Adipose tissue (tissue), 3 donors: ENCODE data around the gene RHOD. TPM values are rescaled to one million over a fixed set of nuclear protein-coding genes. Genes with fewer than 3 reads are reported as not detected.

Experiments used
- polyA plus RNA-seq, 3 donors: library from polyadenylated mRNA; stranded (reverse); fragments of 200-250 nt; gene quantifications; one replicate each; pipeline ENCODE4 v1.2.3, GENCODE V29; 2013
- donor health status: healthy with polysubstance abuse.
- donor health status: Bipolar disorder and iron deficiency.
- donor health status: healthy.

The RHOD gene
- polyA plus RNA-seq, 3 donors, result 16.0 to 26.5 (median 24.7) TPM

Other genes starting within 250 kb of the RHOD start
- gene RCE1, start 213.4 kb upstream of the RHOD start, polyA plus RNA-seq, result 10 to 100 TPM in 2 of 3 donors, 1 to 10 TPM in 1; 6.2 to 17.8 (median 15.3) TPM
- gene LRFN4, start 199.8 kb upstream of the RHOD start, polyA plus RNA-seq, result 10 to 100 TPM in 1 of 3 donors, 1 to 10 TPM in 2; 5.5 to 25.4 (median 7.6) TPM
- gene PC, start 98.5 kb upstream of the RHOD start, polyA plus RNA-seq, result 100 to 1,000 TPM in 2 of 3 donors, 10 to 100 TPM in 1; 40.9 to 323 (median 100) TPM
- under 1 TPM; 0.08 to 0.55 (median 0.45) TPM for gene C11orf86, start 81.5 kb upstream of the RHOD start, polyA plus RNA-seq
- under 1 TPM; 0.14 to 0.45 (median 0.22) TPM for gene SYT12, start 33.7 kb upstream of the RHOD start, polyA plus RNA-seq
- 10 to 100 TPM; 14.9 to 36.4 (median 34.0) TPM for gene KDM2A, start 62.4 kb downstream of the RHOD start, polyA plus RNA-seq
- gene GRK2, start 209.6 kb downstream of the RHOD start, polyA plus RNA-seq, result 10 to 100 TPM; 26.8 to 70.1 (median 50.6) TPM
- gene ANKRD13D, start 232.5 kb downstream of the RHOD start, polyA plus RNA-seq, result 10 to 100 TPM; 13.0 to 48.7 (median 23.5) TPM
- gene SSH3, start 246.7 kb downstream of the RHOD start, polyA plus RNA-seq, result 10 to 100 TPM; 12.3 to 14.8 (median 13.0) TPM